ENCODE data around the gene FICD. TPM values are rescaled to one million over a fixed set of nuclear protein-coding genes. Genes with fewer than 3 reads are reported as not detected.

FICD gene
- total and polyA plus RNA-seq, 2 of the 13 experiments (the other 11 are each of a cell fraction or from before 2014, with no cell fraction given): 0.99 to 3.0 TPM

DNA sequence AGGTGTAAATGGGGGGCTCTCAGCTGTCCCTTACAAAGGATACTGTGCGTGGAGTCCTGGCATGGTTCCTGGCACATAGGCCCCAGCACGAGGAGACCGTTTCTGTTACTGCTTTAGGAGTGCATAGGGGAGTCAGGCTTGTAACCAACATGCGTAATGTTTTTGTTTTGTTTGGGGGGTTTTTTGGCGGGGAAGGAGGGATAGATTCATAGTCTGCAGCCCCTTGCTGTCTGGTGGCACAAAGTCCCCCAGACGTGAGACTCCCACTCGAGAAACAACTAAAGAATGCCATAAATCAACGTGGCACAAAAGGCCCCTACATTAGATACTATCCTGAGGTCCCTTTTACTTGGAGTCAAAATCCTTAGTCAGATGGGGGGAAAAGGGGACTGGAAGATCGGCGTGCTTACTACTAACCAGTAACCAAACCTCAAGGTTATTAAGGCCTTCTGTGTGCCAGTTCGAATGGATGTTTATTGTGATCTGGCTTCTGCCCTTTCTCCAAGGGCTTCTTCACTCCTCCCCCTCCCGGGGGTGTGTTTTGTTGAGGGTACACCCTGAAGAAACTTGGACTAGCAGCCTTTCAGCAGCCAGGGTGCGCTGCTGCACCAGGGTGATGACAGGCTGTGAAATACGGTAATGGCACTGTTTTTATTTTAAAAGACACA, 48.2 kb downstream of the FICD start (continued):
- TF ChIP-seq POLR2AphosphoS5 (IDR thresholded peaks at IDR 0.05; ENCODE audit: low read depth, low read length): no peak; the same call in 1 of the 2 replicates
- no peak for TF ChIP-seq MAFF (IDR thresholded peaks at IDR 0.05; ENCODE audit: low read depth, low read length)
- no peak for TF ChIP-seq FOSL1 (CRISPR knock-in tag; IDR thresholded peaks at IDR 0.05; ENCODE audit: borderline replicate concordance)
- peak; percentile 66; the same call in 1 of the 2 replicates for TF ChIP-seq TARDBP (CRISPR knock-in tag; IDR thresholded peaks at IDR 0.05)
- TF ChIP-seq NR3C1 (CRISPR knock-in tag; IDR thresholded peaks at IDR 0.05): no peak
- TF ChIP-seq ERF (CRISPR knock-in tag; IDR thresholded peaks at IDR 0.05): 0 out of 2 replicates have a peak, but pooled peaks have one; percentile 42
- TF ChIP-seq, protein P1, sequence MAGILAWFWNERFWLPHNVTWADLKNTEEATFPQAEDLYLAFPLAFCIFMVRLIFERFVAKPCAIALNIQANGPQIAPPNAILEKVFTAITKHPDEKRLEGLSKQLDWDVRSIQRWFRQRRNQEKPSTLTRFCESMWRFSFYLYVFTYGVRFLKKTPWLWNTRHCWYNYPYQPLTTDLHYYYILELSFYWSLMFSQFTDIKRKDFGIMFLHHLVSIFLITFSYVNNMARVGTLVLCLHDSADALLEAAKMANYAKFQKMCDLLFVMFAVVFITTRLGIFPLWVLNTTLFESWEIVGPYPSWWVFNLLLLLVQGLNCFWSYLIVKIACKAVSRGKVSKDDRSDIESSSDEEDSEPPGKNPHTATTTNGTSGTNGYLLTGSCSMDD (CRISPR knock-in tag; IDR thresholded peaks at IDR 0.05): no peak
- no peak for TF ChIP-seq ZNF3 (CRISPR knock-in tag; IDR thresholded peaks at IDR 0.05)
- TF ChIP-seq AGO1 (IDR thresholded peaks at IDR 0.05; ENCODE audit: low read depth, low read length, poor library complexity, severe bottlenecking): no peak
- no peak for TF ChIP-seq ZNF382 (CRISPR knock-in tag; IDR thresholded peaks at IDR 0.05; ENCODE audit: borderline replicate concordance)
- TF ChIP-seq MEF2D (CRISPR knock-in tag; IDR thresholded peaks at IDR 0.05): no peak
- TF ChIP-seq ZFAT (CRISPR knock-in tag; conservative IDR thresholded peaks at IDR 0.05): no peak
- TF ChIP-seq, protein P2, sequence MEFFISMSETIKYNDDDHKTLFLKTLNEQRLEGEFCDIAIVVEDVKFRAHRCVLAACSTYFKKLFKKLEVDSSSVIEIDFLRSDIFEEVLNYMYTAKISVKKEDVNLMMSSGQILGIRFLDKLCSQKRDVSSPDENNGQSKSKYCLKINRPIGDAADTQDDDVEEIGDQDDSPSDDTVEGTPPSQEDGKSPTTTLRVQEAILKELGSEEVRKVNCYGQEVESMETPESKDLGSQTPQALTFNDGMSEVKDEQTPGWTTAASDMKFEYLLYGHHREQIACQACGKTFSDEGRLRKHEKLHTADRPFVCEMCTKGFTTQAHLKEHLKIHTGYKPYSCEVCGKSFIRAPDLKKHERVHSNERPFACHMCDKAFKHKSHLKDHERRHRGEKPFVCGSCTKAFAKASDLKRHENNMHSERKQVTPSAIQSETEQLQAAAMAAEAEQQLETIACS (CRISPR knock-in tag; IDR thresholded peaks at IDR 0.05): no peak
- no peak for TF ChIP-seq KMT2A (CRISPR knock-in tag; IDR thresholded peaks at IDR 0.05)
- no peak for TF ChIP-seq ZBTB1 (CRISPR knock-in tag; IDR thresholded peaks at IDR 0.05; ENCODE audit: borderline replicate concordance)
- TF ChIP-seq, protein P3, sequence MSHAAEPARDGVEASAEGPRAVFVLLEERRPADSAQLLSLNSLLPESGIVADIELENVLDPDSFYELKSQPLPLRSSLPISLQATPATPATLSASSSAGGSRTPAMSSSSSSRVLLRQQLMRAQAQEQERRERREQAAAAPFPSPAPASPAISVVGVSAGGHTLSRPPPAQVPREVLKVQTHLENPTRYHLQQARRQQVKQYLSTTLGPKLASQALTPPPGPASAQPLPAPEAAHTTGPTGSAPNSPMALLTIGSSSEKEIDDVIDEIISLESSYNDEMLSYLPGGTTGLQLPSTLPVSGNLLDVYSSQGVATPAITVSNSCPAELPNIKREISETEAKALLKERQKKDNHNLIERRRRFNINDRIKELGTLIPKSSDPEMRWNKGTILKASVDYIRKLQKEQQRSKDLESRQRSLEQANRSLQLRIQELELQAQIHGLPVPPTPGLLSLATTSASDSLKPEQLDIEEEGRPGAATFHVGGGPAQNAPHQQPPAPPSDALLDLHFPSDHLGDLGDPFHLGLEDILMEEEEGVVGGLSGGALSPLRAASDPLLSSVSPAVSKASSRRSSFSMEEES (CRISPR knock-in tag; IDR thresholded peaks at IDR 0.05): no peak
- TF ChIP-seq ZNF773 (CRISPR knock-in tag; IDR thresholded peaks at IDR 0.05; ENCODE audit: borderline replicate concordance): no peak
- no peak for TF ChIP-seq ZNF558 (CRISPR knock-in tag; IDR thresholded peaks at IDR 0.05; ENCODE audit: borderline replicate concordance)
- no peak for TF ChIP-seq PCBP1 (IDR thresholded peaks at IDR 0.05; ENCODE audit: borderline replicate concordance, low read depth, low read length)
- TF ChIP-seq FOXK1 (CRISPR knock-in tag; IDR thresholded peaks at IDR 0.05; ENCODE audit: borderline replicate concordance, low read depth): peak; percentile 63; the same call in 1 of the 2 replicates
- TF ChIP-seq MTF2 (CRISPR knock-in tag; IDR thresholded peaks at IDR 0.05; ENCODE audit: borderline replicate concordance): no peak
- no peak for TF ChIP-seq ZBTB3 (CRISPR knock-in tag; IDR thresholded peaks at IDR 0.05; ENCODE audit: borderline replicate concordance, low read depth)
- no peak for TF ChIP-seq HOXA9 (CRISPR knock-in tag; IDR thresholded peaks at IDR 0.05; ENCODE audit: borderline replicate concordance)
- TF ChIP-seq, protein P4, sequence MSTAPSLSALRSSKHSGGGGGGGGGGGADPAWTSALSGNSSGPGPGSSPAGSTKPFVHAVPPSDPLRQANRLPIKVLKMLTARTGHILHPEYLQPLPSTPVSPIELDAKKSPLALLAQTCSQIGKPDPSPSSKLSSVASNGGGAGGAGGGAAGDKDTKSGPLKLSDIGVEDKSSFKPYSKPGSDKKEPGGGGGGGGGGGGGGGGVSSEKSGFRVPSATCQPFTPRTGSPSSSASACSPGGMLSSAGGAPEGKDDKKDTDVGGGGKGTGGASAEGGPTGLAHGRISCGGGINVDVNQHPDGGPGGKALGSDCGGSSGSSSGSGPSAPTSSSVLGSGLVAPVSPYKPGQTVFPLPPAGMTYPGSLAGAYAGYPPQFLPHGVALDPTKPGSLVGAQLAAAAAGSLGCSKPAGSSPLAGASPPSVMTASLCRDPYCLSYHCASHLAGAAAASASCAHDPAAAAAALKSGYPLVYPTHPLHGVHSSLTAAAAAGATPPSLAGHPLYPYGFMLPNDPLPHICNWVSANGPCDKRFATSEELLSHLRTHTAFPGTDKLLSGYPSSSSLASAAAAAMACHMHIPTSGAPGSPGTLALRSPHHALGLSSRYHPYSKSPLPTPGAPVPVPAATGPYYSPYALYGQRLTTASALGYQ (CRISPR knock-in tag; IDR thresholded peaks at IDR 0.05): no peak
- no peak for TF ChIP-seq TMF1 (CRISPR knock-in tag; IDR thresholded peaks at IDR 0.05; ENCODE audit: low read depth)

All from HepG2 (cell line).